IMR-90 (cell line): ENCODE data around the gene CDKAL1. TPM values are rescaled to one million over a fixed set of nuclear protein-coding genes. Genes with fewer than 3 reads are reported as not detected.

ENCODE experiments used
- ATAC-seq: fragments of 200-7000 bp; cut with Tn5 transposase; 2 replicates; pipeline ENCODE4 v1.9.1; 2020; ENCODE audit warnings: low read depth, mild to moderate bottlenecking, moderate library complexity
- BruUV-seq: library from RNA; stranded (reverse); fragments of 400-500 nt; replicated peaks from 2 replicates; lab custom pipeline; 2021; lab: Mats Ljungman, UMichigan
- CTCF ChIA-PET: fragments of 300-600 bp; formaldehyde crosslinking; extraction: SDS; loops from one replicate; lab custom pipeline; 2021; ENCODE audit warnings: antibody characterized with exemption; lab: Yijun Ruan, JAX
- POLR2A ChIA-PET: fragments of 300-600 bp; sonication (Branson Sonifier 250); formaldehyde crosslinking; loops from one replicate; lab custom pipeline; 2022; ENCODE audit warnings: antibody characterized with exemption; ENCODE audit not compliant: unreplicated experiment; lab: Charles Lee
- DNase-seq: peaks from one replicate; pipeline ENCODE4 v3.0.0; 2013
- H2AFZ ChIP-seq: replicated peaks from 2 replicates; pipeline ENCODE3; 2013; ENCODE audit warnings: low read length, mild to moderate bottlenecking; ENCODE audit not compliant: poor library complexity
- H2AK5ac ChIP-seq: 2 replicates; pipeline ENCODE4 v1.6.1; 2013; ENCODE audit warnings: low read depth, low read length, inconsistent platforms
- H2AK9ac ChIP-seq: replicated peaks from 2 replicates; pipeline ENCODE3; 2013; ENCODE audit warnings: mild to moderate bottlenecking, low read depth, low read length, moderate library complexity; ENCODE audit not compliant: poor library complexity
- H2BK120ac ChIP-seq: 2 replicates; pipeline ENCODE4 v1.6.1; 2013; ENCODE audit warnings: low read depth, low read length, inconsistent platforms
- H2BK15ac ChIP-seq: 3 replicates; pipeline ENCODE4 v1.6.1; 2013; ENCODE audit warnings: low read depth, low read length, inconsistent platforms
- H2BK20ac ChIP-seq: 2 replicates; pipeline ENCODE4 v1.6.1; 2013; ENCODE audit warnings: low read depth, mild to moderate bottlenecking, inconsistent platforms, low read length, moderate library complexity
- H2BK5ac ChIP-seq: 2 replicates; pipeline ENCODE4 v1.6.1; 2013; ENCODE audit warnings: mild to moderate bottlenecking, low read depth, low read length, inconsistent platforms; ENCODE audit not compliant: poor library complexity, severe bottlenecking
- H3K14ac ChIP-seq: replicated peaks from 2 replicates; pipeline ENCODE4 v1.6.1; 2013; ENCODE audit warnings: low read depth, low read length, inconsistent platforms
- H3K18ac ChIP-seq: 2 replicates; pipeline ENCODE4 v1.6.1; 2013; ENCODE audit warnings: low read depth, low read length, control low read depth
- H3K23ac ChIP-seq: 2 replicates; pipeline ENCODE4 v1.6.1; 2013; ENCODE audit warnings: low read depth, low read length, inconsistent platforms
- H3K27ac ChIP-seq: 2 replicates; pipeline ENCODE4 v1.5.1; 2013; ENCODE audit warnings: mild to moderate bottlenecking, control low read depth, low read length; ENCODE audit not compliant: insufficient read depth
- H3K27me3 ChIP-seq: 2 replicates; pipeline ENCODE4 v1.6.1; 2013; ENCODE audit warnings: low read length; ENCODE audit not compliant: control insufficient read depth, insufficient read depth
- H3K36me3 ChIP-seq: 2 replicates; pipeline ENCODE4 v1.6.1; 2013; ENCODE audit warnings: low read length, mixed read lengths; ENCODE audit not compliant: control insufficient read depth, insufficient read depth
- H3K4ac ChIP-seq: 2 replicates; pipeline ENCODE4 v1.6.1; 2013; ENCODE audit warnings: low read depth, low read length, inconsistent platforms
- H3K4me1 ChIP-seq: 2 replicates; pipeline ENCODE4 v1.6.1; 2013; ENCODE audit warnings: low read length, mixed read lengths; ENCODE audit not compliant: control insufficient read depth, insufficient read depth
- H3K4me2 ChIP-seq: 2 replicates; pipeline ENCODE4 v1.6.1; 2013; ENCODE audit warnings: low read depth, mild to moderate bottlenecking, control low read depth, low read length, moderate library complexity
- H3K4me3 ChIP-seq: 2 replicates; pipeline ENCODE4 v1.5.1; 2013; ENCODE audit warnings: low read depth, mild to moderate bottlenecking, control low read depth, low read length, moderate library complexity; ENCODE audit not compliant: insufficient read depth
- H3K56ac ChIP-seq: 2 replicates; pipeline ENCODE4 v1.6.1; 2013; ENCODE audit warnings: low read length, inconsistent platforms; ENCODE audit not compliant: insufficient read depth; ENCODE audit errors: extremely low read depth
- H3K79me1 ChIP-seq, 2 experiments: 2 replicates each; pipeline ENCODE4 v1.6.1; 2013; ENCODE audit warnings: low read length in 2 of 2, inconsistent platforms in 1 of 2, low read depth in 1 of 2
- H3K9ac ChIP-seq: 2 replicates; pipeline ENCODE4 v1.6.1; 2013; ENCODE audit warnings: low read depth, low read length, control low read depth
- H3K9me1 ChIP-seq: 2 replicates; pipeline ENCODE4 v1.6.1; 2013; ENCODE audit warnings: low read length, inconsistent platforms; ENCODE audit not compliant: insufficient read depth
- H3K9me3 ChIP-seq: 2 replicates; pipeline ENCODE4 v1.6.1; 2013; ENCODE audit warnings: low read length; ENCODE audit not compliant: control insufficient read depth, insufficient read depth
- H4K20me1 ChIP-seq: 2 replicates; pipeline ENCODE4 v1.6.1; 2013; ENCODE audit warnings: low read length, inconsistent platforms; ENCODE audit not compliant: insufficient read depth
- H4K5ac ChIP-seq: 2 replicates; pipeline ENCODE4 v1.6.1; 2013; ENCODE audit warnings: mild to moderate bottlenecking, low read depth, low read length, control low read depth
- H4K8ac ChIP-seq, 2 experiments: 2 replicates each; pipeline ENCODE4 v1.6.1; 2013; ENCODE audit warnings: low read depth in 2 of 2, low read length in 2 of 2, control low read depth in 1 of 2, inconsistent platforms in 1 of 2
- H4K91ac ChIP-seq: 2 replicates; pipeline ENCODE4 v1.6.1; 2013; ENCODE audit warnings: low read depth, low read length, inconsistent platforms; ENCODE audit not compliant: insufficient read depth
- BHLHE40 ChIP-seq: fragments of 150-350 bp; IDR thresholded peaks from 2 replicates; pipeline ENCODE4 v1.6.1; 2016; ENCODE audit warnings: mild to moderate bottlenecking, low read depth, low read length
- MAFK ChIP-seq: IDR thresholded peaks from 2 replicates; pipeline ENCODE4 v1.6.1; 2012; ENCODE audit warnings: low read depth, low read length, improper control_type of control experiment
- WGBS, 2 experiments: methylation state at CpG; one replicate each; pipeline versions ENCODE4 v1.1.5 to v1.1.7; 2013; ENCODE audit warnings: missing lambda C conversion rate in 2 of 2; ENCODE audit not compliant: insufficient read length in 1 of 2; ENCODE audit errors: extremely low coverage in 2 of 2; 5-methylcytosine and 5-hydroxymethylcytosine counted together
- dilution Hi-C: fragments of 300-500 bp; cut with HindIII; formaldehyde crosslinking; loops from one replicate; pipeline ENCODE4 v1.14.3; 2018; ENCODE audit warnings: low sequenced_read_pairs; ENCODE audit not compliant: unreplicated experiment
- in situ Hi-C: fragments of 300-500 bp; cut with MboI; formaldehyde crosslinking; loops from 3 replicates; pipeline ENCODE4 v1.14.3; 2019; ENCODE audit warnings: low sequenced_read_pairs, inconsistent platforms, mixed read lengths
- intact Hi-C: fragments of 100-400 bp; cut with micrococcal nuclease; formaldehyde crosslinking; loops from 2 replicates; pipeline ENCODE4 v1.10.0; 2022
- polyA plus RNA-seq, 3 experiments: library from polyadenylated mRNA; depleted of rRNA; stranded (reverse); fragments of >200 nt; gene quantifications; 2 replicates each; pipeline ENCODE4 v1.2.3, GENCODE V29; 2012; ENCODE audit warnings: low replicate concordance in 1 of 3
- total RNA-seq: library from RNA; depleted of rRNA; stranded (reverse); fragments of >200 nt; gene quantifications from 2 replicates; pipeline ENCODE4 v1.2.3, GENCODE V29; 2012
- TF ChIP-seq, protein P1 (sequence below): fragments of 150-350 bp; IDR thresholded peaks from 2 replicates; pipeline ENCODE4 v1.6.1; 2017; ENCODE audit warnings: mild to moderate bottlenecking, antibody characterized with exemption, low read length, low read depth

Gene CDKAL1
- total and polyA plus RNA-seq, 2 of the 4 experiments (the other 2 are of a cell fraction): 3.7 to 13.1 TPM

DNA sequence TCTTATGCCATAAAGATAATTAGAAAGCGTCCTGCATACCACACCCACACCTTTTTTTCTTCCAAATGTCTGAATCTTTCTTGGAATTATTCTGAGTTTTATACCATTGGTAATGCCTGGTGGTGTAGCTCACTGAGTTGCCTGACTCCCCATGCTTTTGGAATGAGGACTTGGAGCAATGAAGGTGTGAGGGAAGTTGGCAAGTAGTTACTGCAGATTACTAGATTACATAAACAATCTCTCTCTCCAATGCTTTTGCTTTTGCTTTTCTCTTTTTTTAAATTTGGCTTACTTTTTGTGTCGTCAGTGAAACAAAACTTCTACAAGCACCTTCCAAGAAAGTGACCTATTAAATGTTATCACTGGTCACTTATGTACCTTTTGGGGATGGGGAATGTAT is 653.2 kb downstream of the CDKAL1 start:
- no peak overlapping the region for H2AK5ac ChIP-seq
- no peak overlapping the region for H2BK20ac ChIP-seq
- ChIA-PET POLR2A (no interaction called here), CTCF (no interaction called here)
- TF ChIP-seq, protein P1, sequence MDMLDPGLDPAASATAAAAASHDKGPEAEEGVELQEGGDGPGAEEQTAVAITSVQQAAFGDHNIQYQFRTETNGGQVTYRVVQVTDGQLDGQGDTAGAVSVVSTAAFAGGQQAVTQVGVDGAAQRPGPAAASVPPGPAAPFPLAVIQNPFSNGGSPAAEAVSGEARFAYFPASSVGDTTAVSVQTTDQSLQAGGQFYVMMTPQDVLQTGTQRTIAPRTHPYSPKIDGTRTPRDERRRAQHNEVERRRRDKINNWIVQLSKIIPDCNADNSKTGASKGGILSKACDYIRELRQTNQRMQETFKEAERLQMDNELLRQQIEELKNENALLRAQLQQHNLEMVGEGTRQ: no peak
- TF ChIP-seq MAFK (no peak), BHLHE40 (no peak)
- no peak overlapping the region for H3K18ac ChIP-seq
- no peak overlapping the region for H2BK120ac ChIP-seq
- H2BK15ac ChIP-seq: no peak overlapping the region
- no peak overlapping the region for H3K9ac ChIP-seq
- no peak overlapping the region for H3K56ac ChIP-seq
- no peak overlapping the region for H2AK9ac ChIP-seq
- intact Hi-C loops (no loop called here), dilution Hi-C loops (no loop called here), in situ Hi-C loops (no loop called here)
- H3K27me3 ChIP-seq: no peaks in the 10 kb centered on the region
- H3K36me3 ChIP-seq: no peaks in the 10 kb centered on the region
- no peak overlapping the region for H3K27ac ChIP-seq
- no peaks in the 10 kb centered on the region for H3K9me1 ChIP-seq
- no peak overlapping the region for H3K14ac ChIP-seq
- peaks cover 4% of the 10 kb centered on the region for H3K4me1 ChIP-seq
- no CpG with 5 or more reads among the region's 2 CpGs for WGBS, 2 experiments
- no peaks in the 10 kb centered on the region for H3K9me3 ChIP-seq
- no peak overlapping the region for H3K23ac ChIP-seq
- no peak overlapping the region for H4K5ac ChIP-seq
- H4K8ac ChIP-seq: no peak overlapping the region
- no TSS peak for BruUV-seq
- H2AFZ ChIP-seq: no peak overlapping the region
- DNase-seq (no peak), ATAC-seq (no peak)
- H3K79me1 ChIP-seq: no peaks in the 10 kb centered on the region; a peak in 1 of 4 replicates
- no peak overlapping the region for H2BK5ac ChIP-seq
- H3K4ac ChIP-seq: no peak overlapping the region
- H3K4me3 ChIP-seq: no peak overlapping the region
- no peak overlapping the region for H3K4me2 ChIP-seq
- no peak overlapping the region for H4K91ac ChIP-seq
- no peaks in the 10 kb centered on the region for H4K20me1 ChIP-seq
